ENCODE results near the gene GH2. TPM values are rescaled to one million over a fixed set of nuclear protein-coding genes. Genes with fewer than 3 reads are reported as not detected.
A peak's percentile ranks its signal among the peaks of the same experiment; 100 is the strongest.
"Not testable (repeated sequence)": the region's sequence is repeated elsewhere in the genome, so short reads cannot be mapped to it uniquely, and the experiment has no call there.

Gene GH2
- total and polyA plus RNA-seq, 8 donors: 0.26 TPM; not detected in 7

GRCh38 chr17:63914471-63914870 is 32.7 kb upstream of the GH2 start:
- Histone ChIP-seq H3K27ac (no peak overlapping the region), H3K27me3 (no peaks in the 10 kb centered on the region), H3K4me3 (no peak overlapping the region), H3K36me3 (no peaks in the 10 kb centered on the region), H3K9me3 (no peaks in the 10 kb centered on the region), H3K4me1 (no peaks in the 10 kb centered on the region)
- TF ChIP-seq CTCF (IDR thresholded peaks at IDR 0.05): no peak
- intact Hi-C loops (cut with DNase I): loop anchor here in 1 of 2 donors (10.0 kb wide), 1 partner anchor 220 kb away; the partner anchor contains the start of gene ERN1
- ATAC-seq (no peak), DNase-seq (peak in 1 of 4 donors; percentile 43)

GRCh38 chr17:63911657-63912100 is 29.9 kb upstream of the GH2 start:
- DNase-seq: peak in 1 of 4 donors; percentile 24
- Histone ChIP-seq H3K27me3 (no peaks in the 10 kb centered on the region), H3K36me3 (no peaks in the 10 kb centered on the region), H3K9me3 (no peaks in the 10 kb centered on the region), H3K4me3 (no peak overlapping the region), H3K4me1 (no peaks in the 10 kb centered on the region), H3K27ac (no peak overlapping the region)
- peak; percentile 82 for ATAC-seq
- intact Hi-C loops (cut with DNase I): loop anchor here in 1 of 2 donors (10.0 kb wide), 1 partner anchor 223 kb away; the partner anchor contains the start of gene ERN1
- peak; percentile 75 to 87 for TF ChIP-seq CTCF (IDR thresholded peaks at IDR 0.05)

GRCh38 chr17:63911041-63911635 is 29.4 kb upstream of the GH2 start, which contains the start of gene CSHL1:
Gene CSHL1 (minus strand): TSS chr17:63911258. CDS start chr17:63911196, 62 bp downstream.
- Histone ChIP-seq H3K27me3 (no peaks in the 10 kb centered on the region), H3K4me3 (no peak within 1 kb of the TSS), H3K27ac (no peak within 1 kb of the TSS), H3K36me3 (no peaks in the 10 kb centered on the region), H3K9me3 (no peaks in the 10 kb centered on the region), H3K4me1 (no peaks in the 10 kb centered on the region)
- no peak for TF ChIP-seq CTCF (IDR thresholded peaks at IDR 0.05)
- intact Hi-C loops (cut with DNase I): loop anchor here in 1 of 2 donors (10.0 kb wide), 1 partner anchor 224 kb away; the partner anchor contains the start of gene ERN1
- no peak for ATAC-seq
- peak in 1 of 4 donors; percentile 45 for DNase-seq

- no peak for TF ChIP-seq CTCF (IDR thresholded peaks at IDR 0.05)
- intact Hi-C loops (cut with DNase I): loop anchor here in 1 of 2 donors (10.0 kb wide), 1 partner anchor 225 kb away; the partner anchor contains the start of gene ERN1
- Histone ChIP-seq H3K9me3 (no peaks in the 10 kb centered on the region), H3K27me3 (no peaks in the 10 kb centered on the region), H3K36me3 (no peaks in the 10 kb centered on the region), H3K4me3 (no peak overlapping the region), H3K27ac (no peak overlapping the region), H3K4me1 (no peaks in the 10 kb centered on the region)
- no peak for ATAC-seq
- peak in 1 of 4 donors; percentile 67 for DNase-seq
Observed at GRCh38 chr17:63910096-63910495, 28.4 kb upstream of the GH2 start.

- ATAC-seq; DNase-seq; H3K4me3 ChIP-seq; H3K4me1 ChIP-seq; H3K27me3 ChIP-seq; H3K27ac ChIP-seq; H3K36me3 ChIP-seq; H3K9me3 ChIP-seq; intact Hi-C loops (cut with DNase I): not testable (repeated sequence)
Observed at GRCh38 chr17:63909586-63909985, 27.8 kb upstream of the GH2 start.

- H3K4me3 ChIP-seq; H3K36me3 ChIP-seq; H3K9me3 ChIP-seq; H3K27me3 ChIP-seq; H3K27ac ChIP-seq; intact Hi-C loops (cut with DNase I); H3K4me1 ChIP-seq: not testable (repeated sequence)
- peak in 1 of 4 donors; percentile 30 for DNase-seq
- peak; percentile 56 for ATAC-seq
Observed at GRCh38 chr17:63907161-63907778, 25.5 kb upstream of the GH2 start.

- H3K4me3 ChIP-seq; ATAC-seq; H3K27me3 ChIP-seq; H3K36me3 ChIP-seq; H3K27ac ChIP-seq; H3K9me3 ChIP-seq; intact Hi-C loops (cut with DNase I); H3K4me1 ChIP-seq; DNase-seq: not testable (repeated sequence)
Observed at GRCh38 chr17:63904796-63905195, 23.1 kb upstream of the GH2 start.

Data from left lung (tissue), 10 donors.